ENCODE results near the gene GRK6.

DNA sequence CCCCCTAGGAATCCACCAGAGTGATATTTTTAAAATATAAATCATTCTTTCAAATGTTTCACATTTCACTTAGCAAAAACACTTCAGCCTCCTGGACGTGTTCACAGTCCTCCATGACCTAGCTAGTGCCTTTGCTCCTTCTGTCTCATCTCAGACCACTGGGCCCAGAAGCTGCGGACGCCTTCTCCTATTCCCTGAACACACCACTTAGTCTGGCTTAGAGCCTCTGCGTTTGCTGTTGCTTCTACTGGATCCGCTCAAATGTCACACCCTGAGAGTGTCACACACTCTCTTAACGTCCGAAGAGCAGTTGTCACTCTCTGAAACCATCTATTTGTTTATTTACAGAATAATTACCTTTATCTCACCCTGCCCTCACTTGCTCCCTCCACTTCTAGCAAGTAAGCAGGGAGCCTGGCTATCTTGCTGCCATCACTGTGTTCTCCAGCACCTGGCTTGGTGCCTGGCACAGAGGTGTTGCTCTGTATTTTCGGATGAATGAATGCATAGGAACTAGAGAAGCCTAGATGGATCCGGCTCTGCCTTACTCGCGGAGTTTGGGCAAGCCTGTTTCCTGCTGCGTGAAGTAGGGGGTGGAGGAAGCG, 1.2 kb upstream of the GRK6 start:
- TF ChIP-seq, protein P1, sequence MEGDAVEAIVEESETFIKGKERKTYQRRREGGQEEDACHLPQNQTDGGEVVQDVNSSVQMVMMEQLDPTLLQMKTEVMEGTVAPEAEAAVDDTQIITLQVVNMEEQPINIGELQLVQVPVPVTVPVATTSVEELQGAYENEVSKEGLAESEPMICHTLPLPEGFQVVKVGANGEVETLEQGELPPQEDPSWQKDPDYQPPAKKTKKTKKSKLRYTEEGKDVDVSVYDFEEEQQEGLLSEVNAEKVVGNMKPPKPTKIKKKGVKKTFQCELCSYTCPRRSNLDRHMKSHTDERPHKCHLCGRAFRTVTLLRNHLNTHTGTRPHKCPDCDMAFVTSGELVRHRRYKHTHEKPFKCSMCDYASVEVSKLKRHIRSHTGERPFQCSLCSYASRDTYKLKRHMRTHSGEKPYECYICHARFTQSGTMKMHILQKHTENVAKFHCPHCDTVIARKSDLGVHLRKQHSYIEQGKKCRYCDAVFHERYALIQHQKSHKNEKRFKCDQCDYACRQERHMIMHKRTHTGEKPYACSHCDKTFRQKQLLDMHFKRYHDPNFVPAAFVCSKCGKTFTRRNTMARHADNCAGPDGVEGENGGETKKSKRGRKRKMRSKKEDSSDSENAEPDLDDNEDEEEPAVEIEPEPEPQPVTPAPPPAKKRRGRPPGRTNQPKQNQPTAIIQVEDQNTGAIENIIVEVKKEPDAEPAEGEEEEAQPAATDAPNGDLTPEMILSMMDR (IDR thresholded peaks at IDR 0.05): no peak
- TF ChIP-seq EP300 (IDR thresholded peaks at IDR 0.05) (no peak), POLR2A (IDR thresholded peaks at IDR 0.05) (no peak)
